ENCODE measurements around the gene BTBD2.

The BTBD2 gene

GRCh38 chr19:1936430-1936829 lies 79.1 kb downstream of the BTBD2 start:
- TF ChIP-seq GATA2 (IDR thresholded peaks at IDR 0.05; ENCODE audit: low read depth, low read length) (no peak), GATA3 (IDR thresholded peaks at IDR 0.05; ENCODE audit: low read depth, low read length) (no peak)

- TF ChIP-seq GATA2 (IDR thresholded peaks at IDR 0.05; ENCODE audit: low read depth, low read length) (no peak), GATA3 (IDR thresholded peaks at IDR 0.05; ENCODE audit: low read depth, low read length) (no peak)
Measured at GRCh38 chr19:1935484-1936208, 79.9 kb downstream of the BTBD2 start.

All from SH-SY5Y (cell line).